T-helper 1 cell (primary cell): ENCODE data around the gene FPGS.
"Not testable (repeated sequence)": the region's sequence is repeated elsewhere in the genome, so short reads cannot be mapped to it uniquely, and the experiment has no call there.

Source experiments
- DNase-seq, 5 donors: peaks; one replicate each; pipeline ENCODE4 v3.0.0-alpha.2; 2012 to 2020

FPGS gene

GRCh38 chr9:127812936-127813675, 10.4 kb downstream of the FPGS start:
- no peak for DNase-seq

- DNase-seq = no peak
These were observed 11.1 kb downstream of the FPGS start for GRCh38 chr9:127813686-127814226.

- DNase-seq = no peak
These were observed 12.2 kb downstream of the FPGS start for GRCh38 chr9:127814619-127815511.

GRCh38 chr9:127815512-127816361, 13.1 kb downstream of the FPGS start:
- no peak for DNase-seq

- DNase-seq = no peak
These were observed 13.7 kb downstream of the FPGS start for GRCh38 chr9:127816362-127816725.

- no peak for DNase-seq
These were observed 14.0 kb downstream of the FPGS start for GRCh38 chr9:127816728-127817127.

- no peak for DNase-seq
These were observed 15.3 kb downstream of the FPGS start for GRCh38 chr9:127817881-127818434.

- DNase-seq = no peak
These were observed 15.9 kb downstream of the FPGS start for GRCh38 chr9:127818574-127818973.

GRCh38 chr9:127822108-127822507, 19.4 kb downstream of the FPGS start:
- no peak for DNase-seq

- DNase-seq = no peak
These were observed 22.8 kb downstream of the FPGS start for GRCh38 chr9:127825319-127826051.

GRCh38 chr9:127826253-127826913, 23.7 kb downstream of the FPGS start:
- DNase-seq = no peak

GRCh38 chr9:127828262-127829031, 25.8 kb downstream of the FPGS start:
- DNase-seq = no peak

GRCh38 chr9:127829205-127829906, 26.7 kb downstream of the FPGS start:
- no peak for DNase-seq

GRCh38 chr9:127832248-127832647, 29.6 kb downstream of the FPGS start:
- DNase-seq = no peak

GRCh38 chr9:127833555-127833954, 30.9 kb downstream of the FPGS start:
- DNase-seq = no peak

- DNase-seq = no peak
These were observed 33.4 kb downstream of the FPGS start for GRCh38 chr9:127835991-127836516.

GRCh38 chr9:127836561-127836960, 33.9 kb downstream of the FPGS start:
- not testable (repeated sequence) for DNase-seq

- DNase-seq = no peak
These were observed 34.7 kb downstream of the FPGS start for GRCh38 chr9:127837346-127837745.

GRCh38 chr9:127838375-127839078, 35.8 kb downstream of the FPGS start:
- DNase-seq = no peak
